GM19238 (cell line): ENCODE measurements around the gene ANTXR1.

Experiments used
- DNase-seq: peaks from one replicate; pipeline ENCODE4 v3.0.0; 2011; ENCODE audit warnings: low spot score; ENCODE audit not compliant: insufficient read length

Gene ANTXR1

GRCh38 chr2:69070969-69071368 is 58.0 kb downstream of the ANTXR1 start:
- no peak for DNase-seq

- no peak for DNase-seq
These were observed 61.1 kb downstream of the ANTXR1 start for GRCh38 chr2:69073928-69074570.

GRCh38 chr2:69074918-69075317 is 61.9 kb downstream of the ANTXR1 start:
- no peak for DNase-seq

GRCh38 chr2:69075486-69075885 is 62.5 kb downstream of the ANTXR1 start:
- DNase-seq: no peak

GRCh38 chr2:69076601-69077000 is 63.6 kb downstream of the ANTXR1 start:
- no peak for DNase-seq

- no peak for DNase-seq
These were observed 64.4 kb downstream of the ANTXR1 start for GRCh38 chr2:69077252-69077950.

GRCh38 chr2:69080071-69080470 is 67.1 kb downstream of the ANTXR1 start:
- no peak for DNase-seq

GRCh38 chr2:69081001-69081580 is 68.1 kb downstream of the ANTXR1 start:
- DNase-seq: no peak

- DNase-seq: no peak
These were observed 68.8 kb downstream of the ANTXR1 start for GRCh38 chr2:69081757-69082156.

GRCh38 chr2:69082430-69082997 is 69.5 kb downstream of the ANTXR1 start:
- no peak for DNase-seq

- no peak for DNase-seq
These were observed 70.3 kb downstream of the ANTXR1 start for GRCh38 chr2:69083235-69083748.

GRCh38 chr2:69084492-69084891 is 71.5 kb downstream of the ANTXR1 start:
- no peak for DNase-seq

- no peak for DNase-seq
These were observed 73.5 kb downstream of the ANTXR1 start for GRCh38 chr2:69086466-69086865.

- DNase-seq: no peak
These were observed 74.4 kb downstream of the ANTXR1 start for GRCh38 chr2:69087211-69087911.

- DNase-seq: no peak
These were observed 74.9 kb downstream of the ANTXR1 start for GRCh38 chr2:69087912-69088240.

GRCh38 chr2:69088466-69088865 is 75.5 kb downstream of the ANTXR1 start:
- no peak for DNase-seq

GRCh38 chr2:69089266-69089665 is 76.3 kb downstream of the ANTXR1 start:
- DNase-seq: no peak

- DNase-seq: no peak
These were observed 77.0 kb downstream of the ANTXR1 start for GRCh38 chr2:69089998-69090397.

GRCh38 chr2:69090820-69091219 is 77.8 kb downstream of the ANTXR1 start:
- DNase-seq: no peak

GRCh38 chr2:69092857-69093256 is 79.9 kb downstream of the ANTXR1 start:
- no peak for DNase-seq

- DNase-seq: no peak
These were observed 82.3 kb downstream of the ANTXR1 start for GRCh38 chr2:69095305-69095704.
